GM23338 (cell line): Measurements from ENCODE around the gene CDH23.

Source experiments
- EZH2phosphoT487 ChIP-seq: fragments of 200-600 bp; sonication (generic); IDR thresholded peaks from one replicate; pipeline ENCODE4 v1.8.1; 2018; ENCODE audit warnings: antibody characterized with exemption; ENCODE audit not compliant: unreplicated experiment
- JUNB ChIP-seq: IDR thresholded peaks from one replicate; pipeline ENCODE4 v1.6.1; 2016; ENCODE audit warnings: antibody characterized with exemption; ENCODE audit not compliant: unreplicated experiment
- REST ChIP-seq: IDR thresholded peaks from one replicate; pipeline ENCODE4 v1.6.1; 2018; ENCODE audit warnings: antibody characterized with exemption; ENCODE audit not compliant: unreplicated experiment
- ZNF331 ChIP-seq: fragments of 250-450 bp; sonication (Bioruptor Pico); IDR thresholded peaks from 2 replicates; pipeline ENCODE4 v1.5.0; 2020; ENCODE audit warnings: low read depth, mild to moderate bottlenecking, moderate library complexity
- TF ChIP-seq, protein P1 (sequence below), 2 experiments: fragments of 200-600 bp in 1 of 2; sonication (generic) in 1 of 2; conservative IDR thresholded peaks; 2 replicates each; pipeline versions ENCODE4 v1.5.1 to v1.6.1; 2016 to 2017; ENCODE audit warnings: antibody characterized with exemption in 2 of 2, low read depth in 2 of 2, mild to moderate bottlenecking in 2 of 2, moderate library complexity in 1 of 2

DNA sequence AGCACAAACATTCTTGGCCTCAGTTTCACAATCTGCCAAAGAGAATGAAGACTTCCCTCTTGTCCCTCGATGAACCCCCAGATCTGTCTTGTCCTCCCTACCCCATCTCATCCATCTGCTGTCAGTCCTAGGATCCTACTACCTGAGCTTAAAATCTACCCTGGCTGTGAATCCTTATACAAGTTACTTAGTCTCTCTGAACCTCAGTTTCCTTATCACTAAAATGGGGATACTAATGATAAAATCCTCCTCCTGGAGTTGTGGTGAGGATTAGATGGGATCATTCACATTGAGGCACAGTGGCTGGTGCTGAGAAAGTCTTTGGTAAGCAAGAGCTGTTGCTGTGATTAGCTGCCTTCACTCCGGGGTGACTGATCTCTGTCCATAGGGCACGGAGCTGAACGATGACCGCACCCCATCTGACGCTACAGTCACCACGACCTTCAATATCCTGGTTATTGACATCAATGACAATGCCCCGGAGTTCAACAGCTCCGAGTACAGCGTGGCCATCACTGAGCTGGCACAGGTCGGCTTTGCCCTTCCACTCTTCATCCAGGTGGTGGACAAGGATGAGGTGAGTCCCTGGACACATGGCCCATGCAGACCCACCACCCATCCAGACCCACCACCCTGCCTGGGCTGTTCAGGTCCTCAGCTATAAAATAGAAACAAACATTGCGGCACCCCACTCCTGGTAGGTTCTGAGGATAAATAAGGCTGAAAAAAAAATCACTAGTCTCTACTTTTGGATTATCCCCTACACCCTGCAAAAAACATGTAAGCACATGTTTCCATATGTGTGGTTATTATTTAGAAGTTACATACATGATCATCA, 220.3 kb downstream of the CDH23 start:
- TF ChIP-seq, protein P1, sequence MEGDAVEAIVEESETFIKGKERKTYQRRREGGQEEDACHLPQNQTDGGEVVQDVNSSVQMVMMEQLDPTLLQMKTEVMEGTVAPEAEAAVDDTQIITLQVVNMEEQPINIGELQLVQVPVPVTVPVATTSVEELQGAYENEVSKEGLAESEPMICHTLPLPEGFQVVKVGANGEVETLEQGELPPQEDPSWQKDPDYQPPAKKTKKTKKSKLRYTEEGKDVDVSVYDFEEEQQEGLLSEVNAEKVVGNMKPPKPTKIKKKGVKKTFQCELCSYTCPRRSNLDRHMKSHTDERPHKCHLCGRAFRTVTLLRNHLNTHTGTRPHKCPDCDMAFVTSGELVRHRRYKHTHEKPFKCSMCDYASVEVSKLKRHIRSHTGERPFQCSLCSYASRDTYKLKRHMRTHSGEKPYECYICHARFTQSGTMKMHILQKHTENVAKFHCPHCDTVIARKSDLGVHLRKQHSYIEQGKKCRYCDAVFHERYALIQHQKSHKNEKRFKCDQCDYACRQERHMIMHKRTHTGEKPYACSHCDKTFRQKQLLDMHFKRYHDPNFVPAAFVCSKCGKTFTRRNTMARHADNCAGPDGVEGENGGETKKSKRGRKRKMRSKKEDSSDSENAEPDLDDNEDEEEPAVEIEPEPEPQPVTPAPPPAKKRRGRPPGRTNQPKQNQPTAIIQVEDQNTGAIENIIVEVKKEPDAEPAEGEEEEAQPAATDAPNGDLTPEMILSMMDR (conservative IDR thresholded peaks at IDR 0.05; ENCODE audit: low read depth in 2 of 2) = no peak
- no peak for TF ChIP-seq REST
- TF ChIP-seq JUNB = no peak
- TF ChIP-seq EZH2phosphoT487 = no peak
- TF ChIP-seq ZNF331 (CRISPR knock-in tag) = no peak
